ENCODE results near the gene FSTL4. TPM values are rescaled to one million over a fixed set of nuclear protein-coding genes. Genes with fewer than 3 reads are reported as not detected.
"Not testable (repeated sequence)": the region's sequence is repeated elsewhere in the genome, so short reads cannot be mapped to it uniquely, and the experiment has no call there.

FSTL4 gene
- total and polyA plus RNA-seq, 2 experiments from 2014 or later = 1.4 to 2.8 TPM

GRCh38 chr5:133445744-133446143 is 166.6 kb downstream of the FSTL4 start (continued):
- TF ChIP-seq, protein P1, sequence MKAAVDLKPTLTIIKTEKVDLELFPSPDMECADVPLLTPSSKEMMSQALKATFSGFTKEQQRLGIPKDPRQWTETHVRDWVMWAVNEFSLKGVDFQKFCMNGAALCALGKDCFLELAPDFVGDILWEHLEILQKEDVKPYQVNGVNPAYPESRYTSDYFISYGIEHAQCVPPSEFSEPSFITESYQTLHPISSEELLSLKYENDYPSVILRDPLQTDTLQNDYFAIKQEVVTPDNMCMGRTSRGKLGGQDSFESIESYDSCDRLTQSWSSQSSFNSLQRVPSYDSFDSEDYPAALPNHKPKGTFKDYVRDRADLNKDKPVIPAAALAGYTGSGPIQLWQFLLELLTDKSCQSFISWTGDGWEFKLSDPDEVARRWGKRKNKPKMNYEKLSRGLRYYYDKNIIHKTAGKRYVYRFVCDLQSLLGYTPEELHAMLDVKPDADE (IDR thresholded peaks at IDR 0.05) = no peak
- TF ChIP-seq STAT1 (IDR thresholded peaks at IDR 0.05; ENCODE audit: unreplicated experiment) = no peak
- TF ChIP-seq ZNF331 (CRISPR knock-in tag; IDR thresholded peaks at IDR 0.05; ENCODE audit: low read depth) = no peak
- TF ChIP-seq EZH2phosphoT487 (IDR thresholded peaks at IDR 0.05; ENCODE audit: unreplicated experiment) = no peak
- TF ChIP-seq REST (IDR thresholded peaks at IDR 0.05; ENCODE audit: unreplicated experiment) = no peak
- no peak for TF ChIP-seq EZH2 (IDR thresholded peaks at IDR 0.05; ENCODE audit: low read depth, unreplicated experiment)
- TF ChIP-seq NANOG (IDR thresholded peaks at IDR 0.05; ENCODE audit: borderline replicate concordance) = no peak
- TF ChIP-seq CREB1 (CRISPR knock-in tag; IDR thresholded peaks at IDR 0.05; ENCODE audit: low read depth) = no peak

- H3K4me3 ChIP-seq; H3K4me2 ChIP-seq; H4K20me1 ChIP-seq (replicated peaks; ENCODE audit: insufficient read depth); DNase-seq (ENCODE audit: low spot score); H3K4me3 Mint-ChIP-seq; H3K4me1 Mint-ChIP-seq; H3K27me3 Mint-ChIP-seq (ENCODE audit: insufficient read depth, low read depth, poor library complexity); H3K9me2 ChIP-seq (ENCODE audit: insufficient read depth); H3K27ac ChIP-seq (ENCODE audit: low read depth); H3K36me3 Mint-ChIP-seq (ENCODE audit: low read depth); H3K27ac Mint-ChIP-seq; H3K27me3 ChIP-seq (ENCODE audit: insufficient read depth); H3K9me3 Mint-ChIP-seq; H3F3A ChIP-seq (replicated peaks; ENCODE audit: low read depth); H3K4me1 ChIP-seq (ENCODE audit: insufficient read depth); H3K36me3 ChIP-seq (ENCODE audit: insufficient read depth); H3K79me2 ChIP-seq (replicated peaks; ENCODE audit: insufficient read depth); H2AFZ ChIP-seq: not testable (repeated sequence)
- peak; percentile 78 for ATAC-seq
- TF ChIP-seq, protein P2, sequence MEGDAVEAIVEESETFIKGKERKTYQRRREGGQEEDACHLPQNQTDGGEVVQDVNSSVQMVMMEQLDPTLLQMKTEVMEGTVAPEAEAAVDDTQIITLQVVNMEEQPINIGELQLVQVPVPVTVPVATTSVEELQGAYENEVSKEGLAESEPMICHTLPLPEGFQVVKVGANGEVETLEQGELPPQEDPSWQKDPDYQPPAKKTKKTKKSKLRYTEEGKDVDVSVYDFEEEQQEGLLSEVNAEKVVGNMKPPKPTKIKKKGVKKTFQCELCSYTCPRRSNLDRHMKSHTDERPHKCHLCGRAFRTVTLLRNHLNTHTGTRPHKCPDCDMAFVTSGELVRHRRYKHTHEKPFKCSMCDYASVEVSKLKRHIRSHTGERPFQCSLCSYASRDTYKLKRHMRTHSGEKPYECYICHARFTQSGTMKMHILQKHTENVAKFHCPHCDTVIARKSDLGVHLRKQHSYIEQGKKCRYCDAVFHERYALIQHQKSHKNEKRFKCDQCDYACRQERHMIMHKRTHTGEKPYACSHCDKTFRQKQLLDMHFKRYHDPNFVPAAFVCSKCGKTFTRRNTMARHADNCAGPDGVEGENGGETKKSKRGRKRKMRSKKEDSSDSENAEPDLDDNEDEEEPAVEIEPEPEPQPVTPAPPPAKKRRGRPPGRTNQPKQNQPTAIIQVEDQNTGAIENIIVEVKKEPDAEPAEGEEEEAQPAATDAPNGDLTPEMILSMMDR (conservative IDR thresholded peaks at IDR 0.05; ENCODE audit: low read depth in 2 of 2) = 0 out of 4 replicates have a peak, but pooled peaks of 1 of the 2 experiments have one; percentile 7
These were observed 167.1 kb downstream of the FSTL4 start for GRCh38 chr5:133445204-133445603.
